ENCODE results near the gene TRMU. TPM values are rescaled to one million over a fixed set of nuclear protein-coding genes. Genes with fewer than 3 reads are reported as not detected.
"Not testable (repeated sequence)": the region's sequence is repeated elsewhere in the genome, so short reads cannot be mapped to it uniquely, and the experiment has no call there.

The TRMU gene
- total and polyA plus RNA-seq, 4 donors: 24.1 to 42.3 (median 34.0) TPM

GRCh38 chr22:46401370-46401769 is 65.9 kb downstream of the TRMU start:
- no peak for ATAC-seq (ENCODE audit: insufficient read depth, low FRiP score)
- no peak overlapping the region for H3K4me3 ChIP-seq
- 89 to 94% methylated on average over 10 of the region's 10 CpGs for WGBS, 2 donors
- no peaks in the 10 kb centered on the region for H3K9me3 ChIP-seq (ENCODE audit: control insufficient read depth in 4 of 4, insufficient read depth in 3 of 4, low read length in 3 of 4)
- H3K9ac ChIP-seq (ENCODE audit: insufficient read depth in 1 of 2, low read length in 2 of 2): no peak overlapping the region
- TF ChIP-seq, protein P1, sequence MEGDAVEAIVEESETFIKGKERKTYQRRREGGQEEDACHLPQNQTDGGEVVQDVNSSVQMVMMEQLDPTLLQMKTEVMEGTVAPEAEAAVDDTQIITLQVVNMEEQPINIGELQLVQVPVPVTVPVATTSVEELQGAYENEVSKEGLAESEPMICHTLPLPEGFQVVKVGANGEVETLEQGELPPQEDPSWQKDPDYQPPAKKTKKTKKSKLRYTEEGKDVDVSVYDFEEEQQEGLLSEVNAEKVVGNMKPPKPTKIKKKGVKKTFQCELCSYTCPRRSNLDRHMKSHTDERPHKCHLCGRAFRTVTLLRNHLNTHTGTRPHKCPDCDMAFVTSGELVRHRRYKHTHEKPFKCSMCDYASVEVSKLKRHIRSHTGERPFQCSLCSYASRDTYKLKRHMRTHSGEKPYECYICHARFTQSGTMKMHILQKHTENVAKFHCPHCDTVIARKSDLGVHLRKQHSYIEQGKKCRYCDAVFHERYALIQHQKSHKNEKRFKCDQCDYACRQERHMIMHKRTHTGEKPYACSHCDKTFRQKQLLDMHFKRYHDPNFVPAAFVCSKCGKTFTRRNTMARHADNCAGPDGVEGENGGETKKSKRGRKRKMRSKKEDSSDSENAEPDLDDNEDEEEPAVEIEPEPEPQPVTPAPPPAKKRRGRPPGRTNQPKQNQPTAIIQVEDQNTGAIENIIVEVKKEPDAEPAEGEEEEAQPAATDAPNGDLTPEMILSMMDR (IDR thresholded peaks at IDR 0.05; ENCODE audit: control extremely low read depth, extremely low read depth): no peak
- peaks cover 0 to 15% (median 0%) of the 10 kb centered on the region in 4 donors for H3K36me3 ChIP-seq (ENCODE audit: control insufficient read depth in 4 of 4, insufficient read depth in 4 of 4, low read length in 4 of 4)
- no peak overlapping the region for H3K27ac ChIP-seq (ENCODE audit: low read depth in 1 of 2, low read length in 1 of 2)
- H3K4me1 ChIP-seq (ENCODE audit: control insufficient read depth in 5 of 5, insufficient read depth in 5 of 5, low read length in 5 of 5): no peaks in the 10 kb centered on the region
- H3K27me3 ChIP-seq (ENCODE audit: control insufficient read depth in 3 of 3, insufficient read depth in 3 of 3, low read length in 2 of 3): no peaks in the 10 kb centered on the region
- no peak for DNase-seq

DNA sequence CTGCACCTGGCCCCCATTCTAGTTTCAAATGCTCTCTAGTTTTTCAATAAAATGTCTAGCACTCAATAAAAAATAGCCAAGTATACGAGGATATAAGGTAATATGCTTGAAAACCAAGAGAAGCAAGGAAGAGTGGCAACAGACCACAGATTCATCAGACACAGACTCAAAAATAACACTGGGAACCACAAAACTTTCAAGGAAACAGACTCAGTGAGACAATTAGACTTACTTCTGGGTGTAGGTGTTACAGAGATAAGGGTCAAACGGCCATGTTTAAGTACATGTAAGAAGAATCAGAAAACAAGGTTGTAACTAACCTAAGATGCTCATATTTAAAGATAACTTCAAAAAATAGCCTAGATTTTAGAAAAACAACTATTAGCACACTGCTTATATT is 67.0 kb downstream of the TRMU start:
- TF ChIP-seq, protein P1 (IDR thresholded peaks at IDR 0.05; ENCODE audit: control extremely low read depth, extremely low read depth): no peak
- no peak for ATAC-seq (ENCODE audit: insufficient read depth, low FRiP score)
- Histone ChIP-seq H3K27me3 (ENCODE audit: control insufficient read depth in 3 of 3, insufficient read depth in 3 of 3, low read length in 2 of 3) (no peaks in the 10 kb centered on the region), H3K36me3 (ENCODE audit: control insufficient read depth in 4 of 4, insufficient read depth in 4 of 4, low read length in 4 of 4) (peaks cover 0 to 13% (median 0%) of the 10 kb centered on the region in 4 donors), H3K4me1 (ENCODE audit: control insufficient read depth in 5 of 5, insufficient read depth in 5 of 5, low read length in 5 of 5) (no peaks in the 10 kb centered on the region), H3K4me3 (no peak overlapping the region), H3K27ac (ENCODE audit: low read depth in 1 of 2, low read length in 1 of 2) (no peak overlapping the region), H3K9me3 (ENCODE audit: control insufficient read depth in 4 of 4, insufficient read depth in 3 of 4, low read length in 3 of 4) (no peaks in the 10 kb centered on the region), H3K9ac (ENCODE audit: insufficient read depth in 1 of 2, low read length in 2 of 2) (no peak overlapping the region)
- WGBS, 2 donors: 75 to 79% methylated on average over 2 of the region's 2 CpGs
- DNase-seq: no peak

DNA sequence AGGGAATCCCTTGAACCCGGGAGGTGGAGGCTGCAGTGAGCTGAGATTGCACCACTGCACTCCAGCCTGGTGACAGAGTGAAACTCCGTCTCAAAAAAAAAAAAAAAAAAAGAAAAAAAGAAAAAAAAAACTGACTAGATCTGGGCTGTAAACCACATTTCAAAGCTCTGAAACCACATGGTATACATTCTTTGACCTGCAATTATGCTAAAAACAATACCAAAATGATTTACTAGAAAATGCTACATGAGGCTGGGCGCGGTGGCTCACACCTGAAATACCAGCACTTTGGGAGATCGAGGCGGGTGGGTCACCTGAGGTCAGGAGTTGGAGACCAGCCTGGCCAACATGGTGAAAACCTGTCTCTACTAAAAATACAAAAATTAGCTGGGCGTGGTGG is 68.4 kb downstream of the TRMU start:
- ATAC-seq (ENCODE audit: insufficient read depth, low FRiP score); H3K4me3 ChIP-seq; H3K27ac ChIP-seq (ENCODE audit: low read depth in 1 of 2, low read length in 1 of 2); H3K4me1 ChIP-seq (ENCODE audit: control insufficient read depth in 5 of 5, insufficient read depth in 5 of 5, low read length in 5 of 5); H3K9me3 ChIP-seq (ENCODE audit: control insufficient read depth in 4 of 4, insufficient read depth in 3 of 4, low read length in 3 of 4); H3K9ac ChIP-seq (ENCODE audit: insufficient read depth in 1 of 2, low read length in 2 of 2); H3K36me3 ChIP-seq (ENCODE audit: control insufficient read depth in 4 of 4, insufficient read depth in 4 of 4, low read length in 4 of 4); DNase-seq; H3K27me3 ChIP-seq (ENCODE audit: control insufficient read depth in 3 of 3, insufficient read depth in 3 of 3, low read length in 2 of 3): not testable (repeated sequence)
- WGBS, 2 donors: 83 to 88% methylated on average over 7 of the region's 7 CpGs

GRCh38 chr22:46405901-46406300 is 70.4 kb downstream of the TRMU start:
- H3K4me3 ChIP-seq: no peak overlapping the region
- no peak overlapping the region for H3K9ac ChIP-seq (ENCODE audit: insufficient read depth in 1 of 2, low read length in 2 of 2)
- DNase-seq: no peak
- H3K27ac ChIP-seq (ENCODE audit: low read depth in 1 of 2, low read length in 1 of 2): no peak overlapping the region
- no peaks in the 10 kb centered on the region for H3K36me3 ChIP-seq (ENCODE audit: control insufficient read depth in 4 of 4, insufficient read depth in 4 of 4, low read length in 4 of 4)
- H3K9me3 ChIP-seq (ENCODE audit: control insufficient read depth in 4 of 4, insufficient read depth in 3 of 4, low read length in 3 of 4): no peaks in the 10 kb centered on the region
- TF ChIP-seq, protein P1 (IDR thresholded peaks at IDR 0.05; ENCODE audit: control extremely low read depth, extremely low read depth): no peak
- ATAC-seq (ENCODE audit: insufficient read depth, low FRiP score): no peak
- H3K27me3 ChIP-seq (ENCODE audit: control insufficient read depth in 3 of 3, insufficient read depth in 3 of 3, low read length in 2 of 3): no peaks in the 10 kb centered on the region
- H3K4me1 ChIP-seq (ENCODE audit: control insufficient read depth in 5 of 5, insufficient read depth in 5 of 5, low read length in 5 of 5): no peaks in the 10 kb centered on the region
- 92 to 93% methylated on average over 4 of the region's 4 CpGs for WGBS, 2 donors

All from lung (tissue), 12 donors.